ENCODE data around the gene CELF4. TPM values are rescaled to one million over a fixed set of nuclear protein-coding genes. Genes with fewer than 3 reads are reported as not detected.

The CELF4 gene
- total RNA-seq, 1 donor from 2014 or later: not detected

- DNase-seq (ENCODE audit: low read depth in 2 of 2): peak; percentile 41 to 59
These were observed 243.0 kb downstream of the CELF4 start for GRCh38 chr18:37322492-37323035.

GRCh38 chr18:37321582-37322491 lies 243.8 kb downstream of the CELF4 start:
- DNase-seq (ENCODE audit: low read depth in 2 of 2): no peak

GRCh38 chr18:37320317-37320716 lies 245.3 kb downstream of the CELF4 start:
- DNase-seq (ENCODE audit: low read depth in 2 of 2): no peak

- no peak for DNase-seq (ENCODE audit: low read depth in 2 of 2)
These were observed 246.9 kb downstream of the CELF4 start for GRCh38 chr18:37318360-37319355.

GRCh38 chr18:37317486-37317885 lies 248.1 kb downstream of the CELF4 start:
- no peak for DNase-seq (ENCODE audit: low read depth in 2 of 2)

GRCh38 chr18:37316468-37316867 lies 249.1 kb downstream of the CELF4 start:
- no peak for DNase-seq (ENCODE audit: low read depth in 2 of 2)

- no peak for DNase-seq (ENCODE audit: low read depth in 2 of 2)
These were observed 249.7 kb downstream of the CELF4 start for GRCh38 chr18:37315935-37316334.

- no peak for DNase-seq (ENCODE audit: low read depth in 2 of 2)
These were observed 251.1 kb downstream of the CELF4 start for GRCh38 chr18:37314534-37314933.

GRCh38 chr18:37313624-37314023 lies 252.0 kb downstream of the CELF4 start:
- no peak for DNase-seq (ENCODE audit: low read depth in 2 of 2)

GRCh38 chr18:37309861-37310260 lies 255.7 kb downstream of the CELF4 start:
- no peak for DNase-seq (ENCODE audit: low read depth in 2 of 2)

- no peak for DNase-seq (ENCODE audit: low read depth in 2 of 2)
These were observed 256.5 kb downstream of the CELF4 start for GRCh38 chr18:37309059-37309458.

- no peak for DNase-seq (ENCODE audit: low read depth in 2 of 2)
These were observed 258.4 kb downstream of the CELF4 start for GRCh38 chr18:37307181-37307580.

- DNase-seq (ENCODE audit: low read depth in 2 of 2): no peak
These were observed 259.2 kb downstream of the CELF4 start for GRCh38 chr18:37306432-37306831.

- DNase-seq (ENCODE audit: low read depth in 2 of 2): no peak
These were observed 260.5 kb downstream of the CELF4 start for GRCh38 chr18:37305066-37305465.

GRCh38 chr18:37304012-37304680 lies 261.5 kb downstream of the CELF4 start:
- DNase-seq (ENCODE audit: low read depth in 2 of 2): no peak

- no peak for DNase-seq (ENCODE audit: low read depth in 2 of 2)
These were observed 262.6 kb downstream of the CELF4 start for GRCh38 chr18:37303009-37303408.

GRCh38 chr18:37302519-37302918 lies 263.1 kb downstream of the CELF4 start:
- no peak for DNase-seq (ENCODE audit: low read depth in 2 of 2)

- peak; percentile 94 to 96 for DNase-seq (ENCODE audit: low read depth in 2 of 2)
These were observed 265.9 kb downstream of the CELF4 start for GRCh38 chr18:37299471-37300304.

GRCh38 chr18:37298816-37299215 lies 266.8 kb downstream of the CELF4 start:
- no peak for DNase-seq (ENCODE audit: low read depth in 2 of 2)

GRCh38 chr18:37297106-37297505 lies 268.5 kb downstream of the CELF4 start:
- DNase-seq (ENCODE audit: low read depth in 2 of 2): no peak

All from lung microvascular endothelial cell (primary cell).